GM18907 (cell line): Measurements from ENCODE around the gene EDC4.
A peak's percentile ranks its signal among the peaks of the same experiment; 100 is the strongest.

ENCODE experiments used
- ATAC-seq: cut with Tn5 transposase; IDR thresholded peaks from one replicate; pipeline ENCODE4 v1.9.1; 2021; ENCODE audit warnings: mild to moderate bottlenecking, moderate library complexity; ENCODE audit not compliant: unreplicated experiment

EDC4 gene

GRCh38 chr16:67873435-67874370 lies 851 bp downstream of the EDC4 start:
- ATAC-seq = peak; percentile 22

DNA sequence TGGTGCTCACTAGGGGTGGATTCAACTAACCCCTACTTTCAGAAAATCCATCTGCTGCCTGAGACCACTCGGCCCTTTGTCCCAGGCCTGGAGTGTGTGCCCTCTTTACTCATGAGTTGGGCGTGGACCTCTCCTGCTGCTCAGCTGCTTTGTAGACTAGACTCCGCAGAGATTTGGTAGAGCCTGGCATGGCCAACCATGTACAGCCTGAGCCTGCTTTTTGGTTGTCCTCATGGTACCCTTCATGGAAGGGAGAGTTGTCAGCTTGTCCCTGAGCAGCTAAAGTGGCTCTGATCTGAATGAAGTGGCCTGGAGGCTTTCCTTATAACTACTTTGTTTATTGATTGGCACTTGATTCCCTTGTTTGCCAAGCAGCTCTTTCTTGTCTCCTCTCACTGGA lies 1.5 kb downstream of the EDC4 start:
- no peak for ATAC-seq

- no peak for ATAC-seq
Measured at GRCh38 chr16:67877064-67877463, 4.2 kb downstream of the EDC4 start.

- ATAC-seq = no peak
Measured at GRCh38 chr16:67878232-67878631, 5.4 kb downstream of the EDC4 start.

GRCh38 chr16:67878846-67879245 lies 6.0 kb downstream of the EDC4 start:
- no peak for ATAC-seq

- ATAC-seq = no peak
Measured at GRCh38 chr16:67879462-67879861, 6.6 kb downstream of the EDC4 start.

DNA sequence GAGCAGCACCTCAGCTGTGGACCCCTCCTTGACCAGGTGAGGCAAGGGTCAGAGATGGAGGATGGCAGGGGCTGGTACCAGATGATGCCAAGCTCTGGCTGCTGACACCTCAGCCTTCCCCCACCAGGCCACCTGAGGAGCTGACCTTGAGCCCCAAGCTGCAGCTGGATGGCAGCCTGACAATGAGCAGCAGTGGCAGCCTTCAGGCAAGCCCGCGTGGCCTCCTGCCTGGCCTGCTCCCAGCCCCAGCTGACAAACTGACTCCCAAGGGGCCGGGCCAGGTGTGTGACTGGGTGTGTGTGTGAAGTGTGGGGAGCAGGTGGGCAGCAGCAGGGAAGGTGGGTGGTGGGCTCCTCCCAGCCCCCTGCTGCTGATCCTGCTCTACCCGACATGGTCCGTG lies 7.1 kb downstream of the EDC4 start:
- no peak for ATAC-seq

DNA sequence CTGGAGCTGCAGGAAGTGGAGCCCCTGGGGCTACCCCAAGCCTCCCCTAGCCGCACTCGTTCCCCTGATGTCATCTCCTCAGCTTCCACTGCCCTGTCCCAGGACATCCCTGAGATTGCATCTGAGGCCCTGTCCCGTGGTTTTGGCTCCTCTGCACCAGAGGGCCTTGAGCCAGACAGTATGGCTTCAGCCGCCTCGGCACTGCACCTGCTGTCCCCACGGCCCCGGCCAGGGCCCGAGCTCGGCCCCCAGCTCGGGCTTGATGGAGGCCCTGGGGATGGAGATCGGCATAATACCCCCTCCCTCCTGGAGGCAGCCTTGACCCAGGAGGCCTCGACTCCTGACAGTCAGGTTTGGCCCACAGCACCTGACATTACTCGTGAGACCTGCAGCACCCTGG lies 7.7 kb downstream of the EDC4 start:
- no peak for ATAC-seq

DNA sequence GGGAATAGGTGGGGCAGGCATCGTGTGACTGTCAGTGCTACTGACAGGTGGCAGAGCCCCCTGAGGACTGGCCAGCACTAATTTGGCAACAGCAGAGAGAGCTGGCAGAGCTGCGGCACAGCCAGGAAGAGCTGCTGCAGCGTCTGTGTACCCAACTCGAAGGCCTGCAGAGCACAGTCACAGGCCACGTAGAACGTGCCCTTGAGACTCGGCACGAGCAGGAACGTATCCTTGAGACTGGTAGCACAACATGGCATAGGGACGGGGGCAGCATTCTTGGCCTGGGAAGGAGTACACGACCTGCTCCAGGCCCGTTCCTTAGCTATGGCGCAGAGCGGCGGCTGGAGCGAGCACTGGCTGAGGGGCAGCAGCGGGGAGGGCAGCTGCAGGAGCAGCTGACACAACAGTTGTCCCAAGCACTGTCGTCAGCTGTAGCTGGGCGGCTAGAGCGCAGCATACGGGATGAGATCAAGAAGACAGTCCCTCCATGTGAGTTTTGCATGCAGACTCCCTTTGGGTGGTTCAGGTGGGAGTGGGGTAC lies 8.8 kb downstream of the EDC4 start:
- ATAC-seq = no peak

DNA sequence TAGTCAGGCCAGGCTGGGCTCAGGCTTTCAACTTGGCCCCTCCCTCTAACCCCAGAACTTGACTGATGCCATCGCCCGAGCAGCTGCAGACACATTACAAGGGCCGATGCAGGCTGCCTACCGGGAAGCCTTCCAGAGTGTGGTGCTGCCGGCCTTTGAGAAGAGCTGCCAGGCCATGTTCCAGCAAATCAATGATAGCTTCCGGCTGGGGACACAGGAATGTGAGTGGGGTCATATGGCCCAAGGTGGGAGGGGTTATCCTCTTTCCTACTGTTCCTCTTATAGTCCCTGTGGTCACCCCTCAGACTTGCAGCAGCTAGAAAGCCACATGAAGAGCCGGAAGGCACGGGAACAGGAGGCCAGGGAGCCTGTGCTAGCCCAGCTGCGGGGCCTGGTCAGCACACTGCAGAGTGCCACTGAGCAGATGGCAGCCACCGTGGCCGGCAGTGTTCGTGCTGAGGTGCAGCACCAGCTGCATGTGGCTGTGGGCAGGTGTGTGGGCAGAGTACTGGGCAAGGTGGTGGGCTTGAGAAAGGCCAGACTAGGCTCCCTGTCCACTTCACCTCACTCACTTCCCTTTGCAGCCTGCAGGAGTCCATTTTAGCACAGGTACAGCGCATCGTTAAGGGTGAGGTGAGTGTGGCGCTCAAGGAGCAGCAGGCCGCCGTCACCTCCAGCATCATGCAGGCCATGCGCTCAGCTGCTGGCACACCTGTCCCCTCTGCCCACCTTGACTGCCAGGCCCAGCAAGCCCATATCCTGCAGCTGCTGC lies 9.7 kb downstream of the EDC4 start:
- no peak for ATAC-seq

- ATAC-seq = no peak
Measured at GRCh38 chr16:67883146-67883871, 10.5 kb downstream of the EDC4 start.

DNA sequence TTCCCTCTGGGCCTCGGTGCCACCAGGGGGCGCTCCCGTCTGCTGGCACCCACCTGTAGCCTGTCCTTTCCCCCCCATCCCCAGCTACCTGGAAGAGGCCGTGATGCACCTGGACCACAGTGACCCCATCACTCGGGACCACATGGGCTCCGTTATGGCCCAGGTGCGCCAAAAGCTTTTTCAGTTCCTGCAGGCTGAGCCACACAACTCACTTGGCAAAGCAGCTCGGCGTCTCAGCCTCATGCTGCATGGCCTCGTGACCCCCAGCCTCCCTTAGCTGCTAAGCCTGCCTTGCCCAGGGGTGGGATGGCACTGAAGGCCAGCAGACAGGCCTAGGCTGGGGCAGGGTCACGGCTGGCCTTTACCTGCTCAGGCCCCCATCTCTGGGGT lies 11.0 kb downstream of the EDC4 start:
- ATAC-seq = no peak

DNA sequence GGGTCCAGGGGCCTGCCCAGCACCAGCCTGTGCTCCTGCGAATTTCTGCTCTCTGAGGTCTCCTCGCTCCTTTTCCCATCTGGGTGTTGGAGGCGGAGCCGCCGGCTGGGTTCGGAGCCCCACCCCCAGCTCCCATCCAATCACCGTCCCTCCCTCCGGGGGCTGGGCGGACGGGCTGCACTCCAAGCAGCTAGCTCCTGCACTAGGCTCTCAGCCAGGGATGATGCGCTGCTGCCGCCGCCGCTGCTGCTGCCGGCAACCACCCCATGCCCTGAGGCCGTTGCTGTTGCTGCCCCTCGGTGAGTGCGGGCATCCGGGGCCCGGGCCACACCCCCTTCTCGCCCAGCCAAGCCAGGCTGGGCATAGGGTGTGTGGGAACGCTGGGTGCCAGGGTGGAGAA lies 11.8 kb downstream of the EDC4 start, which contains the start of gene NRN1L:
Gene NRN1L, plus strand, starts transcription at position 202 of the 400 bp plus-strand sequence. Its CDS starts 19 bp downstream, at position 221.
- no peak for ATAC-seq

GRCh38 chr16:67885545-67885944 lies 12.7 kb downstream of the EDC4 start:
- no peak for ATAC-seq

- ATAC-seq = no peak
Measured at GRCh38 chr16:67885976-67886375, 13.1 kb downstream of the EDC4 start.

GRCh38 chr16:67886387-67886786 lies 13.5 kb downstream of the EDC4 start:
- no peak for ATAC-seq

GRCh38 chr16:67888331-67888730 lies 15.5 kb downstream of the EDC4 start:
- ATAC-seq = no peak

GRCh38 chr16:67892375-67892774 lies 19.5 kb downstream of the EDC4 start:
- ATAC-seq = no peak

GRCh38 chr16:67892899-67893742 lies 20.3 kb downstream of the EDC4 start, which contains the start of gene PSKH1:
PSKH1 (plus strand) TSS chr16:67893254; CDS start chr16:67908750, 15,496 bp downstream.
- peak; percentile 84 for ATAC-seq
